ENCODE results near the gene METTL13.

METTL13 gene

GRCh38 chr1:171814692-171815091 is 33.2 kb downstream of the METTL13 start:
- DNase-seq (ENCODE audit: low spot score), result no peak
- no peak for TF ChIP-seq CTCF (IDR thresholded peaks at IDR 0.05; ENCODE audit: borderline replicate concordance, control extremely low read depth, extremely low read depth, insufficient read depth, missing control alignments)
- in situ Hi-C loops (cut with MboI; ENCODE audit: low sequenced_read_pairs, unreplicated experiment), result no loop called here

- in situ Hi-C loops (cut with MboI; ENCODE audit: low sequenced_read_pairs, unreplicated experiment), result no loop called here
- no peak for TF ChIP-seq CTCF (IDR thresholded peaks at IDR 0.05; ENCODE audit: borderline replicate concordance, control extremely low read depth, extremely low read depth, insufficient read depth, missing control alignments)
- DNase-seq (ENCODE audit: low spot score), result no peak
Measured at GRCh38 chr1:171816300-171816901, 34.9 kb downstream of the METTL13 start.

- in situ Hi-C loops (cut with MboI; ENCODE audit: low sequenced_read_pairs, unreplicated experiment), result no loop called here
- peak; percentile 30 for DNase-seq (ENCODE audit: low spot score)
- no peak for TF ChIP-seq CTCF (IDR thresholded peaks at IDR 0.05; ENCODE audit: borderline replicate concordance, control extremely low read depth, extremely low read depth, insufficient read depth, missing control alignments)
Measured at GRCh38 chr1:171817511-171818265, 36.2 kb downstream of the METTL13 start.

- no peak for DNase-seq (ENCODE audit: low spot score)
- no peak for TF ChIP-seq CTCF (IDR thresholded peaks at IDR 0.05; ENCODE audit: borderline replicate concordance, control extremely low read depth, extremely low read depth, insufficient read depth, missing control alignments)
- in situ Hi-C loops (cut with MboI; ENCODE audit: low sequenced_read_pairs, unreplicated experiment), result no loop called here
Measured at GRCh38 chr1:171819946-171820345, 38.5 kb downstream of the METTL13 start.

- in situ Hi-C loops (cut with MboI; ENCODE audit: low sequenced_read_pairs, unreplicated experiment), result no loop called here
- TF ChIP-seq CTCF (IDR thresholded peaks at IDR 0.05; ENCODE audit: borderline replicate concordance, control extremely low read depth, extremely low read depth, insufficient read depth, missing control alignments), result no peak
- DNase-seq (ENCODE audit: low spot score), result no peak
Measured at GRCh38 chr1:171826973-171827372, 45.5 kb downstream of the METTL13 start.

GRCh38 chr1:171828794-171829193 is 47.3 kb downstream of the METTL13 start:
- no peak for TF ChIP-seq CTCF (IDR thresholded peaks at IDR 0.05; ENCODE audit: borderline replicate concordance, control extremely low read depth, extremely low read depth, insufficient read depth, missing control alignments)
- in situ Hi-C loops (cut with MboI; ENCODE audit: low sequenced_read_pairs, unreplicated experiment), result no loop called here
- DNase-seq (ENCODE audit: low spot score), result no peak
